Panc1 (cell line): ENCODE measurements around the gene PSMB1. TPM values are rescaled to one million over a fixed set of nuclear protein-coding genes. Genes with fewer than 3 reads are reported as not detected.

ENCODE experiments used
- ATAC-seq: fragments of 200-7000 bp; cut with Tn5 transposase; 2 replicates; pipeline ENCODE4 v1.9.1; 2020; ENCODE audit warnings: mild to moderate bottlenecking, moderate library complexity
- BruUV-seq: library from RNA; stranded (reverse); fragments of 400-500 nt; replicated peaks from 2 replicates; lab custom pipeline; 2021; lab: Mats Ljungman, UMichigan
- CTCF ChIA-PET: fragments of 300-600 bp; sonication (Branson Sonifier 250); formaldehyde crosslinking; loops from one replicate; lab custom pipeline; 2022; ENCODE audit warnings: antibody characterized with exemption; lab: Charles Lee
- POLR2A ChIA-PET: fragments of 300-600 bp; sonication (Branson Sonifier 250); formaldehyde crosslinking; loops from one replicate; lab custom pipeline; 2022; ENCODE audit warnings: antibody characterized with exemption; lab: Charles Lee
- DNase-seq: peaks from one replicate; pipeline ENCODE4 v3.0.0-alpha.2; 2010; ENCODE audit warnings: low read depth, low spot score
- H3K27ac ChIP-seq: 2 replicates; pipeline ENCODE4 v1.5.1; 2011; ENCODE audit warnings: mild to moderate bottlenecking, low read length, inconsistent platforms
- H3K27me3 ChIP-seq: fragments of 200-500 bp; sonication (Bioruptor generic); 2 replicates; pipeline ENCODE4 v1.6.0; 2014; ENCODE audit warnings: low read length, inconsistent platforms; ENCODE audit not compliant: control insufficient read depth, insufficient read depth
- H3K36me3 ChIP-seq: fragments of 200-500 bp; sonication (Bioruptor generic); 2 replicates; pipeline ENCODE4 v1.5.1; 2014; ENCODE audit warnings: inconsistent platforms, mild to moderate bottlenecking, low read length, moderate library complexity; ENCODE audit not compliant: control insufficient read depth, insufficient read depth
- H3K4me1 ChIP-seq: 2 replicates; pipeline ENCODE4 v1.5.1; 2011; ENCODE audit warnings: inconsistent platforms, mild to moderate bottlenecking, low read length, moderate library complexity; ENCODE audit not compliant: control insufficient read depth, insufficient read depth
- H3K4me3 ChIP-seq, 2 experiments: 2 replicates each; pipeline ENCODE4 v1.5.1; 2011 to 2012; ENCODE audit warnings: low read depth in 2 of 2, low read length in 2 of 2, mild to moderate bottlenecking in 2 of 2, inconsistent platforms in 1 of 2, moderate library complexity in 1 of 2
- H3K9me3 ChIP-seq: fragments of 200-500 bp; sonication (Bioruptor generic); 2 replicates; pipeline ENCODE4 v1.5.1; 2014; ENCODE audit warnings: low read depth, mild to moderate bottlenecking, inconsistent platforms, low read length, moderate library complexity; ENCODE audit not compliant: control insufficient read depth, insufficient read depth
- POLR2AphosphoS5 ChIP-seq: IDR thresholded peaks from 2 replicates; pipeline ENCODE4 v1.6.1; 2012; ENCODE audit warnings: mild to moderate bottlenecking, low read depth, low read length, moderate library complexity
- SIN3A ChIP-seq: IDR thresholded peaks from 2 replicates; pipeline ENCODE4 v1.6.1; 2012; ENCODE audit warnings: low read depth, mild to moderate bottlenecking, low read length, moderate library complexity, borderline replicate concordance; ENCODE audit not compliant: insufficient read depth
- TCF7L2 ChIP-seq: IDR thresholded peaks from 2 replicates; pipeline ENCODE4 v1.6.1; 2011; ENCODE audit warnings: mild to moderate bottlenecking, low read depth, low read length, inconsistent platforms
- in situ Hi-C: cut with HindIII; loops from 2 replicates; pipeline ENCODE4 v1.10.0; 2016; ENCODE audit warnings: low sequenced_read_pairs, low pct_unique_long_range_greater_than_20kb
- intact Hi-C: fragments of 100-400 bp; cut with micrococcal nuclease; formaldehyde crosslinking; loops from one replicate; pipeline ENCODE4 v1.10.0; 2022; ENCODE audit not compliant: unreplicated experiment
- total RNA-seq: library from RNA; stranded (reverse); gene quantifications from one replicate; pipeline ENCODE4 v1.2.1, GENCODE V29; 2021; ENCODE audit not compliant: unreplicated experiment
- TF ChIP-seq, protein P1 (sequence below): fragments of 450-650 bp; IDR thresholded peaks from 2 replicates; pipeline ENCODE4 v1.5.1; 2017; ENCODE audit warnings: mild to moderate bottlenecking
- TF ChIP-seq, protein P2 (sequence below), 2 experiments: IDR thresholded peaks; 2 replicates each; pipeline ENCODE4 v1.6.1; 2011 to 2012; ENCODE audit warnings: low read depth in 2 of 2, control low read depth in 1 of 2, low read length in 1 of 2, mild to moderate bottlenecking in 1 of 2, moderate library complexity in 1 of 2; ENCODE audit not compliant: insufficient read depth in 1 of 2

Gene PSMB1
- total RNA-seq, 1 experiment from 2014 or later = 305 TPM

DNA sequence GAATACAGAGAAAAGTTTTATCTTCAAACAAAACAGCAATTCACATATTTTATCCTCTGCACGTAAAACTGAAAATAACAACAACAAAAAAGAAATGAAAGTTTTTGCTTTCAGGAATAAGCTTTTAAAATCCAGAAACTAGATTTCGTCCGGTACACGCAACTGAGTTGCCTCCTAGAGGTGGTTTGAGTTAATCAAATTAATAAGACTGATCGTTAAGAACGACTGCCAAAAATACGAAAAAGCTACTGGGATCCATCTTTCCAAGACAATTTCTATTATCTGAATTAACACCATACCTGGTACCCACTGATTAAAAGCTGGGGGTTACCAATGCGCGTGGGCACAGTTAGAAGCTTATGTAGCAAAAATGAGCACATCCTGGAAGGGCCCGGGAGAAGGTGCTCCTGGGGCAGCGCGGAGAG lies 30.7 kb upstream of the PSMB1 start:
- Histone ChIP-seq H3K4me1 (peaks cover 14% of the 10 kb centered on the region), H3K36me3 (peaks cover 35% of the 10 kb centered on the region), H3K4me3 (peak overlapping the region; percentile 91 to 94), H3K9me3 (no peaks in the 10 kb centered on the region), H3K27me3 (no peaks in the 10 kb centered on the region), H3K27ac (peak overlapping the region; percentile 94)
- intact Hi-C loops (no loop called here), in situ Hi-C loops (no loop called here)
- no TSS peak for BruUV-seq
- ChIA-PET POLR2A (interaction anchor here (0.6 to 1.0 kb wide), 2 partner anchors 26 to 38 kb away, joined by 3 to 9 read pairs; no protein-coding TSS in a partner anchor), CTCF (no interaction called here)
- no peak for DNase-seq
- no peak for TF ChIP-seq TCF7L2
- TF ChIP-seq SIN3A = no peak
- TF ChIP-seq, protein P1, sequence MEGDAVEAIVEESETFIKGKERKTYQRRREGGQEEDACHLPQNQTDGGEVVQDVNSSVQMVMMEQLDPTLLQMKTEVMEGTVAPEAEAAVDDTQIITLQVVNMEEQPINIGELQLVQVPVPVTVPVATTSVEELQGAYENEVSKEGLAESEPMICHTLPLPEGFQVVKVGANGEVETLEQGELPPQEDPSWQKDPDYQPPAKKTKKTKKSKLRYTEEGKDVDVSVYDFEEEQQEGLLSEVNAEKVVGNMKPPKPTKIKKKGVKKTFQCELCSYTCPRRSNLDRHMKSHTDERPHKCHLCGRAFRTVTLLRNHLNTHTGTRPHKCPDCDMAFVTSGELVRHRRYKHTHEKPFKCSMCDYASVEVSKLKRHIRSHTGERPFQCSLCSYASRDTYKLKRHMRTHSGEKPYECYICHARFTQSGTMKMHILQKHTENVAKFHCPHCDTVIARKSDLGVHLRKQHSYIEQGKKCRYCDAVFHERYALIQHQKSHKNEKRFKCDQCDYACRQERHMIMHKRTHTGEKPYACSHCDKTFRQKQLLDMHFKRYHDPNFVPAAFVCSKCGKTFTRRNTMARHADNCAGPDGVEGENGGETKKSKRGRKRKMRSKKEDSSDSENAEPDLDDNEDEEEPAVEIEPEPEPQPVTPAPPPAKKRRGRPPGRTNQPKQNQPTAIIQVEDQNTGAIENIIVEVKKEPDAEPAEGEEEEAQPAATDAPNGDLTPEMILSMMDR = no peak
- TF ChIP-seq, protein P2, sequence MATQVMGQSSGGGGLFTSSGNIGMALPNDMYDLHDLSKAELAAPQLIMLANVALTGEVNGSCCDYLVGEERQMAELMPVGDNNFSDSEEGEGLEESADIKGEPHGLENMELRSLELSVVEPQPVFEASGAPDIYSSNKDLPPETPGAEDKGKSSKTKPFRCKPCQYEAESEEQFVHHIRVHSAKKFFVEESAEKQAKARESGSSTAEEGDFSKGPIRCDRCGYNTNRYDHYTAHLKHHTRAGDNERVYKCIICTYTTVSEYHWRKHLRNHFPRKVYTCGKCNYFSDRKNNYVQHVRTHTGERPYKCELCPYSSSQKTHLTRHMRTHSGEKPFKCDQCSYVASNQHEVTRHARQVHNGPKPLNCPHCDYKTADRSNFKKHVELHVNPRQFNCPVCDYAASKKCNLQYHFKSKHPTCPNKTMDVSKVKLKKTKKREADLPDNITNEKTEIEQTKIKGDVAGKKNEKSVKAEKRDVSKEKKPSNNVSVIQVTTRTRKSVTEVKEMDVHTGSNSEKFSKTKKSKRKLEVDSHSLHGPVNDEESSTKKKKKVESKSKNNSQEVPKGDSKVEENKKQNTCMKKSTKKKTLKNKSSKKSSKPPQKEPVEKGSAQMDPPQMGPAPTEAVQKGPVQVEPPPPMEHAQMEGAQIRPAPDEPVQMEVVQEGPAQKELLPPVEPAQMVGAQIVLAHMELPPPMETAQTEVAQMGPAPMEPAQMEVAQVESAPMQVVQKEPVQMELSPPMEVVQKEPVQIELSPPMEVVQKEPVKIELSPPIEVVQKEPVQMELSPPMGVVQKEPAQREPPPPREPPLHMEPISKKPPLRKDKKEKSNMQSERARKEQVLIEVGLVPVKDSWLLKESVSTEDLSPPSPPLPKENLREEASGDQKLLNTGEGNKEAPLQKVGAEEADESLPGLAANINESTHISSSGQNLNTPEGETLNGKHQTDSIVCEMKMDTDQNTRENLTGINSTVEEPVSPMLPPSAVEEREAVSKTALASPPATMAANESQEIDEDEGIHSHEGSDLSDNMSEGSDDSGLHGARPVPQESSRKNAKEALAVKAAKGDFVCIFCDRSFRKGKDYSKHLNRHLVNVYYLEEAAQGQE (IDR thresholded peaks at IDR 0.05; ENCODE audit: insufficient read depth in 1 of 2, low read depth in 2 of 2, low read length in 1 of 2) = no peak
- no peak; the same call in 1 of the 2 replicates for TF ChIP-seq POLR2AphosphoS5
- ATAC-seq = no peak

DNA sequence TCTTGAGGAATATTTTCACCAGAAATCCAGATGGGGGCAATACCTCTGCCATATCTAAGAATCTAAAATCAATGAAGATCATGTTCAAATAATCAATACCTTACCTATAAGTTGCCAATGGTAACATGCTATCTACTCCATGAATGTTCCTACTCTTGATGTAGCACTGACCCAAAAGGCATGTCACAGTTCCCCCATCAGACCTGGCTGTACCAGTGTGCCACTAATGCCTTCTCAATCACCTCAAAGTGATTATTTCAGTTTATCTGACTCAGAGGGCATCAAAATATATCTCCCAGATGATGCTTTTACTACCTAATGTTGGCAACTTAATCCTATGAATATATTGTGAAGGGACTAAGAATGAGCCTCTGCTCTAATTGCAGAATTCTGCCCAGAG lies 25.8 kb upstream of the PSMB1 start:
- TF ChIP-seq SIN3A (no peak), TCF7L2 (no peak), POLR2AphosphoS5 (no peak)
- TF ChIP-seq, protein P1 = no peak
- TF ChIP-seq, protein P2 (IDR thresholded peaks at IDR 0.05; ENCODE audit: insufficient read depth in 1 of 2, low read depth in 2 of 2, low read length in 1 of 2) = no peak
- CTCF ChIA-PET = no interaction called here
- no peak for ATAC-seq

More for the DNA sequence above, 25.8 kb upstream of the PSMB1 start:
- no peak overlapping the region for H3K4me3 ChIP-seq
- no peak overlapping the region for H3K27ac ChIP-seq
- intact Hi-C loops (no loop called here), in situ Hi-C loops (no loop called here)
- peaks cover 9% of the 10 kb centered on the region for H3K4me1 ChIP-seq
- POLR2A ChIA-PET = no interaction called here
- peaks cover 62% of the 10 kb centered on the region for H3K36me3 ChIP-seq
- DNase-seq = no peak
- H3K9me3 ChIP-seq = no peaks in the 10 kb centered on the region
- H3K27me3 ChIP-seq = no peaks in the 10 kb centered on the region
- BruUV-seq = no TSS peak
